ENCODE data around the gene CD164L2.
"Not testable (repeated sequence)": the region's sequence is repeated elsewhere in the genome, so short reads cannot be mapped to it uniquely, and the experiment has no call there.

The CD164L2 gene

GRCh38 chr1:27413004-27413403, 29.9 kb upstream of the CD164L2 start:
- TF ChIP-seq POLR2A (IDR thresholded peaks at IDR 0.05; ENCODE audit: low read depth, low read length): no peak
- no peak for DNase-seq (ENCODE audit: insufficient read length, low spot score)
- no peak for FAIRE-seq

GRCh38 chr1:27412502-27412901, 29.4 kb upstream of the CD164L2 start:
- TF ChIP-seq POLR2A (IDR thresholded peaks at IDR 0.05; ENCODE audit: low read depth, low read length): no peak
- FAIRE-seq (no peak), DNase-seq (ENCODE audit: insufficient read length, low spot score) (no peak)

DNA sequence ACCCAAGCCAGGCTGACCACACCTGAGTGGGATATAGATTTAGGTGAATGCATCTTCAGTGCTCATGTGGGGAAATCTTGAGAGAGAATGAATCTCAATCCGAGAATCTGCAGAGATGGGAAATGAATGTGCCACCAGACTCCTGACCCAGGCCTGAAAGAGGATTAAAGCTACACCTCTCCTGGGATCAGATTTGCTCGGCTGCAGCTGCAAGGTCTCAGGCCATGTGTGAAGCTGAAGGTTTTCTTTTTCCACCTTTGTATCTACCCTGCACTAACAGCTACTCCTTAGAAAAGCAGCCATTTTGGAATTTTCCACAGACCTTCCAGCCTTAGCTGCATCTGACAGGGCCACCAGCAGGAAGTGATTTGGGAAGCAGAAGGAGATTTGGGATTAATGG, 27.6 kb upstream of the CD164L2 start:
- DNase-seq (ENCODE audit: insufficient read length, low spot score): no peak
- FAIRE-seq: no peak
- TF ChIP-seq POLR2A (IDR thresholded peaks at IDR 0.05; ENCODE audit: low read depth, low read length): no peak

DNA sequence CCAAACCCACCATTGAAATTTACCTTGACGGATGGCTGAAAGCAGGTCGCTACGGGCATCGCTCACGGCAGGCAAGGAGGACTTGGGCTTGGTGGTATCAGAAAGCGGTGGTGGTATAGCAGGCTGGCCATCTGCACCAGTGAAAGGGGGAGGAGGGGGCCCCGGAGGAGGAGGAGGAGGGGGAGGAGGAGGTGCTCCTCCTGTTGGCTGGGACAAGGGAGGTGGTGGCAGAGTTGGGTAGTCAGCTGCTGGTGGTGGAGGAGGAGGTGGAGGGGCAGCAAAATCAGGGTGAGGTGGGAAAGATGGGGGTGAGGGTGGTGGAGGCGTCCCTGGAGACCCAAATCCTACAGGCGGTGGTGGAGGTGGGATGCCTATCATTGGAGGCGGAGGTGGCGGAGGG, 26.5 kb upstream of the CD164L2 start:
- TF ChIP-seq POLR2A (IDR thresholded peaks at IDR 0.05; ENCODE audit: low read depth, low read length): no peak
- no peak for FAIRE-seq
- no peak for DNase-seq (ENCODE audit: insufficient read length, low spot score)

DNA sequence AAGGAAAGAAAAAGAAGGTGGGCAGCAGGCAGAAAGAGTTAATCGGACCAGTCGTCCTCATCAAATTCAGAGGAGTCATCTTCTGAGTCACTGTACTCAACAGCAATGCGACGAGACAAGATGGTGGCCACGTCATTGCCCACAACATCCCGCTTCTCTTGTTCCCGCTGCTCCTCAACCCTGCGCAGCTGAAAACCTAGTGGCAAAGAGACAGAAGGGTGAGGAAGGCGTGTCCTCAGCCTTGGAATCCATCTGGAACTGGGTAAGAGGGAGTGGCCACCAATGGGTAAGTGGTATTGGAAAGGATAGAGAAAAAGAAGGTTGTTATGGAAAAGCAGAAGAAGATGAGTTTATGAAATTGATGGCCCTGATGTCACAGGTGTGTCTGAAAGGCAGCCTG, 25.0 kb upstream of the CD164L2 start:
- no peak for TF ChIP-seq POLR2A (IDR thresholded peaks at IDR 0.05; ENCODE audit: low read depth, low read length)
- FAIRE-seq: no peak
- no peak for DNase-seq (ENCODE audit: insufficient read length, low spot score)

GRCh38 chr1:27406791-27407190, 23.7 kb upstream of the CD164L2 start:
- FAIRE-seq; DNase-seq (ENCODE audit: insufficient read length, low spot score): not testable (repeated sequence)

DNA sequence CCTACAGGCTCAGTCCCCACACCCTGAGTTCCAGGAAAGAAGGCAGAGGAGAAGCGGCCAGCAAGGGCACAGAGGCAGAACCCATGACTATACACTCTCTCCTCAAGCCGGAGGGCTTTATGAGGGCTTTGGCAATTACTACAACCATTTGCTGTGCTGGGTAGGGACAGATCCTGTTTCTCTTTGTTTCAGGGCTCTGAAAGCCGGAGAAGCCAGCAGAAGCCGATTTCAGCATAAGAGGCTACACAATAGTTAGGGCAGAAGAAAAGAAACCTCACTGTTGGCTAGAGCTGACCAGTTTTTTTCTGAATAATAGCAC, 23.2 kb upstream of the CD164L2 start:
- DNase-seq (ENCODE audit: insufficient read length, low spot score) (no peak), FAIRE-seq (no peak)
- no peak for TF ChIP-seq POLR2A (IDR thresholded peaks at IDR 0.05; ENCODE audit: low read depth, low read length)

GRCh38 chr1:27405598-27406361, 22.6 kb upstream of the CD164L2 start:
- not testable (repeated sequence) for FAIRE-seq; DNase-seq (ENCODE audit: insufficient read length, low spot score)

DNA sequence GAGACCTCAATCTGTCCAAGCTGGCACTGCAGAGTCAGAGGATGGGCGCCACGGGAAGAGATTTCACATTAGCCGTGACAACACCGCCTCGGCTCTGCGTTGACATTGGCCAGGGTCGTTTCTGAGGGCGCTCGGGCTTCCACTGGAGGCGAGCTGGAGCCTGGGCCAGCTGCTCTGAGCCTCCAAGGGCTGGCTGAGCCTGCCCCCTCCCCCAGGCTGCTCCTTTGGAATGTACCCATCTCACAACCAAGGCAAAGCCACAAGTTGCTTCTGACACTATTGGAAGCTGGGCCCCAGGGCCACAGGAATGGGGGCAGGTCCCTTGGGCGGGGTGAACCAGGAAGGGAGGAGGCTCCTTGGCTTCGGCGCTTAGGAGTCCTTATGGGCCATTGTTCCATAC, 21.9 kb upstream of the CD164L2 start:
- no peak for DNase-seq (ENCODE audit: insufficient read length, low spot score)
- TF ChIP-seq POLR2A (IDR thresholded peaks at IDR 0.05; ENCODE audit: low read depth, low read length): no peak
- no peak for FAIRE-seq

DNA sequence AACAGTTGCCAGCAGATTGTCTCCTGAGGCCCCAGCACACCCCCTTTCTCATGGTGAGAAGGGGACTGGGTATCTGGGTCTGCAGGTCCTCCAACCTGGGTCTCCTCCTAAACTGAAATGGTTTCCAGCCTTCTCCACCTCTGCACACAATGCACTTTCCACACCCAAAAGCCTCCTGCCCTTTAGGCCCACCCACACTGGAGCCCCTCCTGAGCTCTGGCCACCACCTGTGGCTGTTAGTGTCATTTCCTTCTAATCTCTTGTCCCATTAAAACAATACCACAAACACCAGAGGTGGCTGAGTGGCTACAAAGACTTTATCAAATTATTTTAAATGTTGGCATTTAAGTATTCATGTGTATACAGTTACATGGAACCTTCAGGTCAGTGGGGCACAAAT, 20.8 kb upstream of the CD164L2 start:
- TF ChIP-seq POLR2A (IDR thresholded peaks at IDR 0.05; ENCODE audit: low read depth, low read length): no peak
- FAIRE-seq (no peak), DNase-seq (ENCODE audit: insufficient read length, low spot score) (no peak)

DNA sequence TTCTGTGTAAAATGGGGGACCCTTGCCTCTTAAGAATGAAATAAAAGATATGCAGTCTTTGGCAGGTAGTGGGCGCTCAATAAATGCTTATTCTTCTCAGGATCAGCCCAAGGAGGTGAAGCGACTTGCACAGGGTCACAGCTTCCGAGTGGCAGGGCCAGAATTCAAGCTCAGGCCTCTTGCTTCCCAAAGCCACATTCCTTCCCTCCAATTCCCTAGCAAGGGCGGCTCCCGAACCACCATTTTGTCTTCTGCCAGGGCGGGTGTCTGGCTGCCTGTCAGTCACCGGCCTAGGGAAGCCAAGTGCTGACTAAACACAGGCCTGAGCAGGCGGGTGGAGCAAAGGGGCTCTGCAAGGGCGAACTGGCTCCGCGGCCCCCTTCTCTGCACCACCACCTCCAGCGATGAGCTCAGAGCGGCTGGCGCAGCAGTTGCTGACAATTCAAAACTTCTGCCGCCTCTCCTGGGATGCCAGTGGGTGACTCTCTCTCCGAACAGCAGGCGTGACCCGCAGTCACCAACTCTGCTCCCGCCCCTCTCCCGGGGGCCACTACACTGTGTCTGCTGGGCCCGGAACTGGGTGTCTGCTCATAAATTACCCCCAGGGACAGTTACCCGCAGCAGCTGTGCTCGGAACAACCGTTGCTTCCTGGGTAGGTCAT, 20.1 kb upstream of the CD164L2 start:
- no peak for TF ChIP-seq POLR2A (IDR thresholded peaks at IDR 0.05; ENCODE audit: low read depth, low read length)
- FAIRE-seq (no peak), DNase-seq (ENCODE audit: insufficient read length, low spot score) (no peak)

DNA sequence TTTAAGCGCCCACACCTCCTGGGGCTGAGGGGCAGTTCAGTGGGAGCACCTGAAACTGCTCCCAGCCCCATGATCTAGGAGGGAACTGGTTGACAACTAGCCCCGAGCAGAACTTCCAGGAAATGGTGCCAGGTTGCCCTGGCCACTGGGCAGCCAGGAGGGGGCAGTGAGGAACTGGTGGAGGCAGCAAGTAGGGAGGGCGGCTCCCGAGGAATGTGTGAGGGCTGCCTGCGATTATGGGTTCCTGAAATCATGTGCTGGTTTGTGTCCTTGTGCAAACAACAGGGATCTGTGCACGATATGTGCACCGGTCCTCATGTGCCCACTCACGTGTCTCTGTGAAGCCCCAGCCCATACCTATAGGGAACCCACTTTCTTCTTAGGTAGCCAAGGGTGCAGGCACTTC, 19.2 kb upstream of the CD164L2 start:
- FAIRE-seq (no peak), DNase-seq (ENCODE audit: insufficient read length, low spot score) (no peak)
- no peak for TF ChIP-seq POLR2A (IDR thresholded peaks at IDR 0.05; ENCODE audit: low read depth, low read length)

- TF ChIP-seq POLR2A (IDR thresholded peaks at IDR 0.05; ENCODE audit: low read depth, low read length): no peak
- DNase-seq (ENCODE audit: insufficient read length, low spot score): no peak
- no peak for FAIRE-seq
Measured at GRCh38 chr1:27400963-27401341, 17.8 kb upstream of the CD164L2 start.

DNA sequence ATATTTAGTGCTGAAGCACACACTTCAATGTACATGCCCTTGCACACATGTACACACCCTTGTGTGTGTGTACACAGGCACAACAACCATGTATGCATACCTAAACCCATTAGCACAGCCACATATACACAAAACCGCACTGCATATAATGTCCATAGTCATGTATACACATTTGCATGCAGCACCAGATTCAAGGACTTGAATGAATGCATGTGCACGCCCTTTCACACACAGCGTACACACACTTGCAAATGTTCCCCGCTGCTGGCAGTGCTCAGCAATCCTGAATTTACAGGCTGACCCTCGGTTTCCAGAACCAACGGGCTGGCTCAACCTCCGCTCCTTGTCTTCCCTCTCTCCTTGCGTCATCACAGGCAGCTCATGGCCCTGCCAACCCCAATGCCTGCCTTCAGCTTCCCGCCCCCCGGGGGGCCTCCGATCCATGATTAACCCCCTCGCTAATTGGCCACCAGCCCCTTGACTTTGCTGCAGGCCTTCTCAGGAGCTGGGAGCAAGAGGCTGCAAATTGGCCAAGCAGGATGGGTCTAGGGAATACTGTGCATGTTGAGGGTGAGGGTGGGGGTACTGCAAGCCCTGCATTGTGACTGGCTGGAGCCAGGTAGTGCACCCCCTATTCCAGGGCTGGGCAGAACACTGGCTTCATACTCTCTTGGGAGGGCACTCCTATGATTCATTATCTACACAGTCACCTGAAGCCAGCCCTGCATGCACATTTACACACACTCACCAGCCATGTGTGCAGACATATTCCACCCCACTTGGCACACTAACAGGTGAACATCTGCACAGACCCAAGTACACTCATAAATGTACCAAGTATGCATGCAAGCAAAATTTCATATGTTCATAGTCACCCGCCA, 17.2 kb upstream of the CD164L2 start:
- no peak for FAIRE-seq
- no peak for TF ChIP-seq POLR2A (IDR thresholded peaks at IDR 0.05; ENCODE audit: low read depth, low read length)
- no peak for DNase-seq (ENCODE audit: insufficient read length, low spot score)
